LNCaP clone FGC (cell line): ENCODE measurements around the gene XPO6.

Experiments
- DNase-seq: peaks from one replicate; pipeline ENCODE4 v3.0.0-alpha.2; 2011; ENCODE audit warnings: low read depth
- H3K4me3 ChIP-seq: 2 replicates; pipeline ENCODE4 v1.5.1; 2011; ENCODE audit warnings: mild to moderate bottlenecking, low read depth, low read length, control low read depth
- CTCF ChIP-seq: IDR thresholded peaks from 2 replicates; pipeline ENCODE4 v1.5.1; 2012; ENCODE audit warnings: mild to moderate bottlenecking; ENCODE audit not compliant: control insufficient read depth, insufficient read depth; ENCODE audit errors: extremely low read depth

XPO6 gene

GRCh38 chr16:28202147-28202746 is 9.5 kb downstream of the XPO6 start:
- TF ChIP-seq CTCF = no peak
- DNase-seq = no peak
- H3K4me3 ChIP-seq = no peak overlapping the region

GRCh38 chr16:28200661-28201060 is 11.1 kb downstream of the XPO6 start:
- no peak overlapping the region for H3K4me3 ChIP-seq
- DNase-seq = no peak
- no peak for TF ChIP-seq CTCF

DNA sequence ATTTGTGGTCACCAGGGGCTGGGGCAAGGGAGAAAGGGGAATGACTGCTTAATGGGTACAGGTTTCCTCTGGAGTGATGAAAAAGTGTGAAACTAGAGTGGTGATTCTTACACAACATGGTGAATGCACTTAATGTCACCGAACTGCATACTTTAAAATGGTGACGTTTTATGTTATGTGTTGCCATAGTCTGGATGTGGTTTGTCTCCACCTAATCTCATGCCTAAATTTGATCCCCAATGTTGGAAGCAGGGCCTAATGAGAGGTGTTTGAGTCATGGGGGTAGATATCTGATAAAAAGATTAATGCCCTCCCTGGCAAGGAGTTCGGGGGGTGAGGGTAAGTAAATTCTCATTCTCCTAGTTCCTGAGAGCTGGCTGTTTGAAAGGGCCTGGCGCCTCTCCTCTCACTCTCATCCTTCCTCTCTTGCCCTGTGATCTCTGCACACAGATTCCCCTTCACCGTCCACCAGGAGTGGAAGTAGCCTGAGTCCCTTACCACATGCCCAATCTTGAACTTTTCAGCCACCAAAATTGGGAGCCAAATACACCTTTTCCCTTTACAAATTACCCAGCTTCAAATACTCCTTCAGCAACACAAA is 15.3 kb downstream of the XPO6 start:
- TF ChIP-seq CTCF = no peak
- no peak overlapping the region for H3K4me3 ChIP-seq
- no peak for DNase-seq

DNA sequence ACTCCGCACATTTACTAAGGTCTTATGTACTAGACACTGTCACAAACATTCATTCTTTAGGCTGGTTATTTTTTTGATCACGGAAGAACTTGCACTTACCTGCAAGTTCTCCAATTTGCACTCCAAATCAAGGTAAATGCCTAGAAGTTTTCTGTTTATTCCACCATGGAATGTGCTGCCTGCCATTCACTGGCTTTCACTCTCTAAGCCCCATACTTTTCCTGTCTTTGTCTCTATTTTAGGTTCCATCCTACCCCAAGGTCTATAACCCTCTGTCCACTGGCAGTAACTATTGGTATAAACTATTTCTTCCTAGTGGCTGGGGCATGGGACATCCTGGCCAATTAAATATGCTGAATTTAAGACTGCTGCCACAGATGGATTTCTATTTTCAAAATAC is 15.9 kb downstream of the XPO6 start:
- DNase-seq = no peak
- no peak overlapping the region for H3K4me3 ChIP-seq
- no peak for TF ChIP-seq CTCF

DNA sequence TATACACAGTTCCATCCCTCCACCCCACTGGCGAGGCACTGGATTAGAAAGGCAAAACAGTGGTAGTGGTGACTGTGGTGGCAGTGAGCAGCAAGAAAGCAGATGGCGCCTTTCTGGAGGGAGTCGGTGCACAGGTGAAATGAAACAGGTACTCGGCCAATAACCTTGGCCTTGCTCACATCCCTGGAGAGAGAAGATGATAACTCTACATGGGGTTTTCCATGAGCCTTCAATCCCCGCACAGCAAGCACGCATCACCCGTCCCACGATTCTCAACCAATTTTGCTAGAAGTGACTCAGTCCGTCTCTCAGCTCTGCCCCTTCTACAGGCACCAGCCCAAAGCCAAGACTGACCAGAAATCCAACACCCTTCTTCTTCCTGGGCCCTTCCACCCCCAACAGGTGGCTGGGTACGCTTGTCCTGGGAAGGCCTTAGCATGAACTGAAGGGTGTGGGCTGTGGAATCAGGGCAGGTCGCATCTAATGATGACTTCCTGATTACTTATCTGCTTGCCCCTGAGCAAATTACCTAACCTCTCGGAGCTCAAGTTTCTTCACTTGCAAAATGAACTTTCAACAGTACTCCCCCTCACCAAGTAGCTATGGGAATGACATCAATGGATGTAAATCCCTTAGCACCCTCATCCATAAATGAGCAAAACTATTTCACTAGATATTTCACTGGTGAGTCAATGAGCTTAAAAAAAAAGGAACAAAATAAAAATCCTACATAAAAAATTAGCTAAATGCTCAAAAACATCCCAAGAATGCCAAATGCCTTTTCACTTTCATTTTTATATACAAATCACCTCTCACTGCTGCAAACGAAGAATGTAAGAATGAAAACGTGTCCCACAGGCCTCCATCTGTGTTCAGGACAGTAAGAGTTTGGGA is 18.0 kb downstream of the XPO6 start:
- H3K4me3 ChIP-seq = no peak overlapping the region
- no peak for DNase-seq
- TF ChIP-seq CTCF = no peak

GRCh38 chr16:28192806-28193529 is 18.8 kb downstream of the XPO6 start:
- no peak for DNase-seq
- H3K4me3 ChIP-seq = no peak overlapping the region
- TF ChIP-seq CTCF = no peak
